ENCODE results near the gene OXCT1.

DNA sequence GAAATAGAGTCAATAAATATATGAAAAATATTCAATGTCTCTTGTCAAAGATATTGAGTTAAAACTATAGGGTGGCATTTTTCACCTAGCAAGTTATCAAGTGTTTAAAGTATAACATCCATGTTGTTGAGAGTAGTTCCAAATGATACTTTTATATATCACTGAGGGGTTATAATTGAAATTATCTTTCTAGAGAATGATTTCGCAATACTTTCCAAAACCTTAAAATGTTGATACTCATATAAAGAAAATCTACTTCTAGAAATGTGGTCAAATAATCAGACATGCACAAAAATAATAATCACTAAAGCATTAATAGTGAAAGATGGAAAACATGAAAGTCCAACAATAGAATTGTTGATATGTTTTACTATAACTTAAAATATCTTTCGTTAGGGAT is 50.1 kb downstream of the OXCT1 start:
- TF ChIP-seq EZH2 (IDR thresholded peaks at IDR 0.05; ENCODE audit: insufficient read depth, poor library complexity, severe bottlenecking), result no peak
- TF ChIP-seq EZH2phosphoT487 (IDR thresholded peaks at IDR 0.05; ENCODE audit: insufficient read depth, low read depth), result no peak

Data from GM23248 (cell line).